NB4 (cell line): Measurements from ENCODE around the gene ARAP3.

Experiments used
- CTCF ChIP-seq: IDR thresholded peaks from one replicate; pipeline ENCODE4 v1.5.1; 2012; ENCODE audit warnings: low read depth, low read length
- MAX ChIP-seq: IDR thresholded peaks from 2 replicates; pipeline ENCODE4 v1.6.1; 2011; ENCODE audit warnings: low read depth, low read length

- TF ChIP-seq CTCF (no peak), MAX (no peak)
Measured at GRCh38 chr5:141662028-141662427, 20.0 kb downstream of the ARAP3 start.
